H9 (cell line): Measurements from ENCODE around the gene CARS1. TPM values are rescaled to one million over a fixed set of nuclear protein-coding genes. Genes with fewer than 3 reads are reported as not detected.
A peak's percentile ranks its signal among the peaks of the same experiment; 100 is the strongest.
"Not testable (repeated sequence)": the region's sequence is repeated elsewhere in the genome, so short reads cannot be mapped to it uniquely, and the experiment has no call there.

Source experiments
- DNase-seq: peaks from one replicate; pipeline ENCODE4 v3.0.0-alpha.2; 2017
- H2AFZ ChIP-seq: one replicate; pipeline ENCODE4 v1.6.1; 2013; ENCODE audit warnings: mild to moderate bottlenecking, low read length, control low read depth, moderate library complexity
- H2AK5ac ChIP-seq: 2 replicates; pipeline ENCODE4 v1.6.1; 2013; ENCODE audit warnings: low read length, control low read depth, mixed read lengths; ENCODE audit not compliant: insufficient read length
- H2BK120ac ChIP-seq: one replicate; pipeline ENCODE4 v1.6.1; 2013; ENCODE audit warnings: low read depth, mild to moderate bottlenecking, low read length, control low read depth, inconsistent platforms; ENCODE audit not compliant: poor library complexity, severe bottlenecking
- H2BK12ac ChIP-seq: 2 replicates; pipeline ENCODE4 v1.6.1; 2013; ENCODE audit warnings: low read length, control low read depth, mixed read lengths, low read depth; ENCODE audit not compliant: insufficient read length
- H2BK15ac ChIP-seq: 2 replicates; pipeline ENCODE4 v1.6.1; 2013; ENCODE audit warnings: low read depth, low read length, control low read depth
- H2BK20ac ChIP-seq: one replicate; pipeline ENCODE4 v1.6.1; 2013; ENCODE audit warnings: low read depth, mild to moderate bottlenecking, low read length, control low read depth, inconsistent platforms; ENCODE audit not compliant: poor library complexity, severe bottlenecking
- H2BK5ac ChIP-seq: 2 replicates; pipeline ENCODE4 v1.6.1; 2013; ENCODE audit warnings: low read length, control low read depth, mixed read lengths; ENCODE audit not compliant: insufficient read length
- H3K14ac ChIP-seq: 2 replicates; pipeline ENCODE4 v1.6.1; 2013; ENCODE audit warnings: low read length, control low read depth; ENCODE audit not compliant: insufficient read depth
- H3K18ac ChIP-seq: 2 replicates; pipeline ENCODE4 v1.6.1; 2013; ENCODE audit warnings: low read depth, mild to moderate bottlenecking, mixed read lengths, low read length, control low read depth; ENCODE audit not compliant: insufficient read length
- H3K23ac ChIP-seq: 2 replicates; pipeline ENCODE4 v1.6.1; 2013; ENCODE audit warnings: low read length, control low read depth, mixed read lengths, low read depth; ENCODE audit not compliant: insufficient read length
- H3K23me2 ChIP-seq: 2 replicates; pipeline ENCODE4 v1.6.1; 2013; ENCODE audit warnings: low read depth, mild to moderate bottlenecking, mixed read lengths, low read length, control low read depth; ENCODE audit not compliant: insufficient read length, poor library complexity, severe bottlenecking
- H3K27ac ChIP-seq: 2 replicates; pipeline ENCODE4 v1.5.1; 2013; ENCODE audit warnings: low read length, control low read depth, mixed read lengths, low read depth; ENCODE audit not compliant: insufficient read length
- H3K27me3 ChIP-seq: 2 replicates; pipeline ENCODE4 v1.6.1; 2013; ENCODE audit warnings: low read length, control low read depth, inconsistent platforms; ENCODE audit not compliant: insufficient read depth
- H3K4ac ChIP-seq: 2 replicates; pipeline ENCODE4 v1.6.1; 2013; ENCODE audit warnings: low read depth, mild to moderate bottlenecking, control low read depth, inconsistent platforms, low read length, moderate library complexity
- H3K4me1 ChIP-seq: 2 replicates; pipeline ENCODE4 v1.6.1; 2013; ENCODE audit warnings: low read length, control low read depth, inconsistent platforms; ENCODE audit not compliant: insufficient read depth
- H3K4me2 ChIP-seq: 2 replicates; pipeline ENCODE4 v1.6.1; 2013; ENCODE audit warnings: low read length, control low read depth, mixed read lengths; ENCODE audit not compliant: insufficient read length, insufficient read depth
- H3K56ac ChIP-seq: 2 replicates; pipeline ENCODE4 v1.6.1; 2013; ENCODE audit warnings: low read depth, mild to moderate bottlenecking, mixed read lengths, low read length, control low read depth; ENCODE audit not compliant: insufficient read length
- H3K79me1 ChIP-seq: 2 replicates; pipeline ENCODE4 v1.6.1; 2013; ENCODE audit warnings: low read depth, mild to moderate bottlenecking, moderate library complexity, low read length, control low read depth, inconsistent platforms; ENCODE audit not compliant: insufficient read depth, poor library complexity, severe bottlenecking
- H3K79me2 ChIP-seq: 2 replicates; pipeline ENCODE4 v1.6.1; 2013; ENCODE audit warnings: low read length, control low read depth, inconsistent platforms; ENCODE audit not compliant: insufficient read depth
- H3K9ac ChIP-seq: 2 replicates; pipeline ENCODE4 v1.6.1; 2013; ENCODE audit warnings: low read length, control low read depth, mixed read lengths; ENCODE audit not compliant: insufficient read length; ENCODE audit errors: extremely low read depth
- H3K9me3 ChIP-seq: one replicate; pipeline ENCODE4 v1.6.1; 2013; ENCODE audit warnings: low read depth, low read length, inconsistent platforms; ENCODE audit not compliant: control insufficient read depth
- H3T11ph ChIP-seq: one replicate; pipeline ENCODE4 v1.6.1; 2013; ENCODE audit warnings: mild to moderate bottlenecking, low read length, control low read depth, inconsistent platforms
- H4K20me1 ChIP-seq: one replicate; pipeline ENCODE4 v1.6.1; 2013; ENCODE audit not compliant: control insufficient read depth, insufficient read length, insufficient read depth
- H4K5ac ChIP-seq: 2 replicates; pipeline ENCODE4 v1.6.1; 2013; ENCODE audit warnings: low read depth, mild to moderate bottlenecking, mixed read lengths, low read length, control low read depth; ENCODE audit not compliant: insufficient read length
- H4K8ac ChIP-seq: replicated peaks from 2 replicates; pipeline ENCODE4 v1.6.1; 2013; ENCODE audit warnings: low read length, control low read depth, mixed read lengths, low read depth; ENCODE audit not compliant: insufficient read length
- H4K91ac ChIP-seq: 2 replicates; pipeline ENCODE4 v1.6.1; 2013; ENCODE audit warnings: low read depth, mild to moderate bottlenecking, moderate library complexity, mixed read lengths, low read length, control low read depth; ENCODE audit not compliant: insufficient read length
- H3K27ac Mint-ChIP-seq, 3 experiments: 2 replicates in 2 of 3; 3 replicates in 1 of 3; pipeline ENCODE4 v1.8.0; 2020 to 2021; ENCODE audit warnings: mixed read lengths in 3 of 3, mild to moderate bottlenecking in 1 of 3, moderate library complexity in 1 of 3
- H3K27me3 Mint-ChIP-seq: 2 replicates; pipeline ENCODE4 v1.8.0; 2021; ENCODE audit warnings: low read depth, mild to moderate bottlenecking, moderate library complexity, mixed read lengths
- H3K36me3 Mint-ChIP-seq, 3 experiments: 2 replicates in 2 of 3; 3 replicates in 1 of 3; pipeline ENCODE4 v1.8.0; 2020 to 2021; ENCODE audit warnings: low read depth in 3 of 3, mixed read lengths in 3 of 3; ENCODE audit not compliant: insufficient read depth in 1 of 3
- H3K4me1 Mint-ChIP-seq, 2 experiments: 2 replicates each; pipeline ENCODE4 v1.8.0; 2020; ENCODE audit warnings: mixed read lengths in 2 of 2
- H3K4me3 Mint-ChIP-seq, 2 experiments: 2 replicates in 1 of 2; 3 replicates in 1 of 2; pipeline ENCODE4 v1.8.0; 2020 to 2021; ENCODE audit warnings: mild to moderate bottlenecking in 2 of 2, mixed read lengths in 2 of 2, moderate library complexity in 1 of 2
- H3K9me3 Mint-ChIP-seq, 2 experiments: 2 replicates in 1 of 2; 3 replicates in 1 of 2; pipeline ENCODE4 v1.8.0; 2020; ENCODE audit warnings: mild to moderate bottlenecking in 2 of 2, mixed read lengths in 2 of 2, moderate library complexity in 1 of 2
- WGBS: extraction: QIAGEN DNeasy Blood & Tissue Kit; methylation state at CpG from one replicate; pipeline ENCODE4 v1.1.7; 2013; ENCODE audit warnings: missing lambda C conversion rate, low lambda C conversion rate, mixed read lengths; ENCODE audit not compliant: insufficient read length; ENCODE audit errors: extremely low coverage; 5-methylcytosine and 5-hydroxymethylcytosine counted together
- total RNA-seq: library from RNA; stranded (reverse); gene quantifications from 2 replicates; pipeline ENCODE4 v1.2.1, GENCODE V29; 2021

CARS1 gene
- total RNA-seq, 1 experiment from 2014 or later: 92.3 TPM

DNA sequence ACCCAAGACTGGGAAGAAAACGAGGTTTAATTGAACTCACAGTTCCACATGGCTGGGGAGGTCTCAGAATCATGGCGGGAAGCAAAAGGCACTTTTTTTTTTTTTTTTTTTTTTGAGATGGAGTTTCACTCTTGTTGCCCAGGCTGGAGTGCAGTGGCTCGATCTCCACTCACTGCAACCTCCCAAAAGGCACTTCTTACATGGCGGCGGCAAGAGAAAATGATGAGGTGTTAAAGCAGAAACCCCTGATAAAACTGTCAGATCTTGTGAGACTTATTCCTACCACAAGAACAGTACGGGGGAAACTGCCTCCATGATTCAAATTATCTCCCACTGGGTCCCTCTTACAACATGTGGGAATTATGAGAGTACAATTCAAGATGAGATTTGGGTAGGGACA lies 7.5 kb upstream of the CARS1 start:
- not testable (repeated sequence) for H3K18ac ChIP-seq
- H3K27ac Mint-ChIP-seq: peak overlapping the region in 2 of 3 experiments; percentile 71 to 90; a peak in 4 of 7 replicates

GRCh38 chr11:3063876-3064275 lies 6.7 kb upstream of the CARS1 start:
- no CpG with 5 or more reads among the region's 8 CpGs for WGBS
- not testable (repeated sequence) for H3K14ac ChIP-seq, H4K20me1 ChIP-seq, H3K4me2 ChIP-seq, H3K4me1 ChIP-seq, H2AK5ac ChIP-seq, H2BK120ac ChIP-seq, H2BK12ac ChIP-seq, H3K4ac ChIP-seq, H2BK5ac ChIP-seq, H4K8ac ChIP-seq, H4K91ac ChIP-seq, H3K23ac ChIP-seq, H3K23me2 ChIP-seq, H3K27me3 ChIP-seq, H3T11ph ChIP-seq, H3K9me3 ChIP-seq, H3K56ac ChIP-seq, H3K18ac ChIP-seq, H2AFZ ChIP-seq, H3K79me2 ChIP-seq, H3K79me1 ChIP-seq, H3K27me3 Mint-ChIP-seq, H3K27ac ChIP-seq, H2BK20ac ChIP-seq, H2BK15ac ChIP-seq, H4K5ac ChIP-seq, H3K9ac ChIP-seq
- Mint-ChIP-seq H3K4me1 (peaks cover 24% of the 10 kb centered on the region in 2 experiments), H3K36me3 (peaks cover 7 to 23% (median 15%) of the 10 kb centered on the region in 3 experiments), H3K27ac (peak overlapping the region; percentile 3 to 93 (median 75); a peak in 6 of 7 replicates), H3K9me3 (peaks cover 17 to 22% of the 10 kb centered on the region in 2 experiments), H3K4me3 (peak overlapping the region in 1 of 2 experiments; percentile 4; a peak in 1 of 5 replicates)
- peak; percentile 70 for DNase-seq

More for the DNA sequence above, 7.5 kb upstream of the CARS1 start:
- not testable (repeated sequence) for H4K5ac ChIP-seq, H2BK12ac ChIP-seq, H3K4ac ChIP-seq, H2BK5ac ChIP-seq, H3K27me3 Mint-ChIP-seq, H3K14ac ChIP-seq, H3K27me3 ChIP-seq, H2AFZ ChIP-seq, H3T11ph ChIP-seq, DNase-seq, H3K9me3 ChIP-seq, H3K27ac ChIP-seq, H3K23me2 ChIP-seq, H3K56ac ChIP-seq, H4K20me1 ChIP-seq, H3K23ac ChIP-seq, H3K79me2 ChIP-seq, H2BK20ac ChIP-seq, H4K91ac ChIP-seq, H2AK5ac ChIP-seq, H2BK120ac ChIP-seq, H4K8ac ChIP-seq, H3K4me2 ChIP-seq, H3K79me1 ChIP-seq, H2BK15ac ChIP-seq, H3K9ac ChIP-seq, H3K4me1 ChIP-seq, H3K4me3 Mint-ChIP-seq
- no CpG with 5 or more reads among the region's 6 CpGs for WGBS
- Mint-ChIP-seq H3K4me1 (peaks cover 19 to 20% of the 10 kb centered on the region in 2 experiments), H3K36me3 (peaks cover 7 to 23% (median 15%) of the 10 kb centered on the region in 3 experiments), H3K9me3 (peaks cover 17 to 22% of the 10 kb centered on the region in 2 experiments)
